GM18861 (cell line): ENCODE measurements around the gene RREB1.

Source experiments
- ATAC-seq: cut with Tn5 transposase; IDR thresholded peaks from one replicate; pipeline ENCODE4 v1.9.1; 2021; ENCODE audit not compliant: unreplicated experiment

Gene RREB1

GRCh38 chr6:7121700-7122241, 14.0 kb downstream of the RREB1 start:
- ATAC-seq, result no peak

DNA sequence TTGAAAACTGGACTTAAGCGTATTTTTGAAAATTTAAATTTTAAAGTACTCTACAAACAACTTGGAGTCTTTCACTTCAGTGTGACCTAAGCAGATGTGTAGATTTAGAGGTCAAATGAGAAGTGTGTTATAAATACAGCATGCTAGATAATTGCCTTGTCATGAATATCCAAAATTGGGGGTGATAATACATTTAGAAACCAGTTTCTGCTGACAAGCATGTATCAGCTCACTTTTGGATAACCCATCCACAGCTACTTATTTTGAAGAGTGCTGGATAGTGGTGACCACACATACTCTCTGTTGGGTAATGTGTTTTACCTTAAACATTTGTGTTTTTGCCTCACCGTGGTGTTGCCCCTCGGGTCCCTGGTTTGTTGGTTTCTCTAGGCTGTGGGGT, 14.9 kb downstream of the RREB1 start:
- no peak for ATAC-seq

DNA sequence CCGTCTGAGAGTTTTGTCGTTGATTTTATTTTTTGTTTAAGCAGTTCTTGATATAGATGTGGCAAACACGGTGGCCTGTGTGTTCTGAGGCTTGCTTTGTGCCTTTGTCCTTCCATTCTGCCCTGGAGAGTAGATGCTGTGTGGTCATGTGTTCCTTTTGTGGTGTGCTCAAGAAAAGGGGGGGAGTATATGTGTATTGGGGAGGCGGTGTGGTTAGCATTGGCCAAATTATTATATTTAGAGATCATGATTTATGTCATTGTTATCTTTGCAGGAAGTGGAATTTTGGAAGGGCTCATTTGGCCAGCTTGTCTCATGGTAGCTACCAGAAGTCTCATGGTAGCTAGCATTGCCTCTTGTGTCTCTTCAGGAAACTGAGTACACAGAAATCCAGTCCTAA, 16.4 kb downstream of the RREB1 start:
- ATAC-seq, result no peak

DNA sequence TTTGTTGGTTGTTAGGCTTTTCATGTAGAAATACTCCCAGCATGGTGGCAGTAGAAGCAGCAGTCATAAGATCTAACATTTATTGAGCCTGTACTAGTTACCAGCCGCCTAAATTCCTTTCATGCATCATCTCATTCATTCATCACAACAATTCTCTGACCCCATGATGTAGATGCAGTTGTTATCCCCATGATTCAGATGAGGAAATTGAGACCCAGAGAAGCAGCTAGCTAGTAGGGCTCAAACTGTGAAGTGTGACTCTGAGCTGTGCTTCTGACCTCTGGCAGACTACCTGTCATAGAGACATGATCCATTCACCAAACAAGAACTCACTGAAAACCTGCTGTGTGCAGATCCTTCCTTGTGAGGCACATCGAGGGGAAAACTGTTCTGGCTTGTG, 16.9 kb downstream of the RREB1 start:
- no peak for ATAC-seq

- ATAC-seq, result no peak
Observed at GRCh38 chr6:7125290-7125689, 17.5 kb downstream of the RREB1 start.

DNA sequence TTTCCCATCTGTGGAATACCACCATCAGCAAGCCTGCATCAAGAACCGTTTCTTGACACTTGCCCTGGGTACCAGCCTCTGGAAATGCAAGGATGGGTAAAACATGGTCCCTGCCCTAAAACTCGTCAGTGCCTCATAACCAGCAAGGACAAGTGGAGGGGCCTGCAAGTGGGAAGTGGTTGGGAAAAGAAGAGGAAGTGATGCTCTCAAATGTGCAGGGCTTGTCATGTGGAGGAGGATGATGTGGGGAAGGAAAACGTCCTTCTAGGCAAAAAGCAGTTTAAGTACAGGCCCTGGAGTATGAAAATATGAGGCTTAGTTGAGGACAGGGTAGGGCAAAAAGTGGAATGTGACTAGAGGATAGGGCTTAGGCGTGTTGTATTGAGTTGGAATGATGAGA, 19.0 kb downstream of the RREB1 start:
- ATAC-seq, result no peak

DNA sequence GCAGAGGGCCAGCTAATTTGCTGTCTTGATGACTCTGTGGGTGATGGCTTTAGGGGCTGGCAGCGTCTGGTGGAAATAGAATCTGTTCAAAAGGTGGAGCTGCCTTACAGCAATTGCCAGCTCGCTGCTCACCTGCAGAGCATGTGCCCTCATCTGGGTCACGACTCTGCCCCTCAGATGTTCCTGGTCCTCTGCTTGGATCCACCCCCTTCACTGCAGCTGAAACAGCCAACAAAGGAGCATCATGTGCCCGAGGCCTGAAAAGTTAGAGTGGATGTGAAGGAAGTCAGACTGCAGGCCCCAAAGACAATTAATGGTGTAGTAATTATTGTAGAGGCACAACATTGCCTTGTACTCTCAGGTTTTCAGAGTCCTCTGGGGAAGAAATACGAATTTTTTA, 19.9 kb downstream of the RREB1 start:
- no peak for ATAC-seq

DNA sequence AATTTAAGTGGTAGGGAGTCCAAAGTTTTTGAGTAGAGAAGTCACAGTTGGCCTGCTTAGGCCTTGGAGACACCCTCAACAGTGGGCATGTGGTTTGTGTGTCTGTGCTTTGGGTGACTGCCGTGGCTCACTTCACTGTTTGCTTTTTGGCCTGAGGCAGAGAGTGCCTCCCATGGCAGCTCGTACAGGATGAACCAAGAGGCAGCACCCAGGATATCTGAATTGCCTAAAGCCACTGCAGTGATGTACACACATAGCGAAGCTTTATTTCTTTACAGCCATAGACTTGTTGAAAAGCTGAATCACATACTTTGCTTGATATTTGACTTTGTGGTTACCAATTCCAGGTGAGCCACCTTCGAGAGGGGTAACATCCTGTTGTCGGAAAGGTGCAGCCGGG, 21.6 kb downstream of the RREB1 start:
- no peak for ATAC-seq

GRCh38 chr6:7129784-7130569, 22.2 kb downstream of the RREB1 start:
- no peak for ATAC-seq

DNA sequence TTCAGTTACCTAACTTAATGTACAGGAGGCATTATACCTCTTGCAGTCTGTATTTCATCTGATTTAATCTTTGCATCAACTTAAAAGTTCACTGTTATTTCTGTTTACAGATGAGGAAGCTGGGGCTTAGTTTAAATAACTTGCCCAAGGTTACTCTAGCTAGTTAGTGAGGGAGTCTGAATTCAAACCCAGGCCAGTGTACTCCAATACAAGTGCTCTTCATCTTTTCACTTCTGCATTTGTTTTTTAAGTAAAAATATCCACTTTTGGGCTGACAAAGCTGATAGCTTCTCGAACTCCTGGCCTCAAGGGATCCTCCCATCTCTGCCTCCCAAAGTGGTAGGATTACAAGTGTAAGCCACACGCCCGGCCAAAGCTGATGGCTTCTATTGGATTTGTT, 23.6 kb downstream of the RREB1 start:
- no peak for ATAC-seq

DNA sequence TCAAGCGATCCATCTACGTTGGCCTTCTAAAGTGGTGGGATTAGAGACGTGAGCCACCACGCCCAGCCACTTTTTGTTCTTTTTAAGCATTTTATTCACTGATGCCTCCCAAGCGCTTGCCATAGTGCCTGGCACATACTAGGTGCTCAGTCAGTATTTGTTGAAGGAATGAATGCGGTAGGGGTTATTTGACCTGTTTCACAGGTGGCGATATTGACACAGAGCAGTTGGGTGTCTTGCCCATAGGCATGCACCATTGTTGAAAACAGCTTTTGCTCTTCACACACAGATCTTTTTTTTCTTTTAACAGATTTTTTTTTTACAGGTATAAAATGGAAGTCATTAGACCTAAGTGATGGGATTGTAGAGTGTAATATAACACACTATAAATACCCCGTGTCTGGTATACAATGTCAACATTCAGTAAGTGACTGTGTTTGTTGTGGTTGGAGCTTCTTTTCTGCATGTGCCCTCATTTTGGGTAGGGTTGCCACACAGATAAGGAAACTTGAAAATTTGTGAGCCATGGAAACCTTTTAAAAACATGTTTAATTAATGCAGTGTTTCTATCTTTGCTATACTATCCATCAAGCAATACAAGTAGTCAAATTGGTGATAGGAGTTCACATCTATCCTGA, 24.8 kb downstream of the RREB1 start:
- ATAC-seq, result no peak

- ATAC-seq, result no peak
Observed at GRCh38 chr6:7134999-7135745, 27.4 kb downstream of the RREB1 start.

- no peak for ATAC-seq
Observed at GRCh38 chr6:7135755-7136154, 28.0 kb downstream of the RREB1 start.

GRCh38 chr6:7136859-7137334, 29.1 kb downstream of the RREB1 start:
- peak; percentile 34 for ATAC-seq

- no peak for ATAC-seq
Observed at GRCh38 chr6:7137335-7138045, 29.7 kb downstream of the RREB1 start.

DNA sequence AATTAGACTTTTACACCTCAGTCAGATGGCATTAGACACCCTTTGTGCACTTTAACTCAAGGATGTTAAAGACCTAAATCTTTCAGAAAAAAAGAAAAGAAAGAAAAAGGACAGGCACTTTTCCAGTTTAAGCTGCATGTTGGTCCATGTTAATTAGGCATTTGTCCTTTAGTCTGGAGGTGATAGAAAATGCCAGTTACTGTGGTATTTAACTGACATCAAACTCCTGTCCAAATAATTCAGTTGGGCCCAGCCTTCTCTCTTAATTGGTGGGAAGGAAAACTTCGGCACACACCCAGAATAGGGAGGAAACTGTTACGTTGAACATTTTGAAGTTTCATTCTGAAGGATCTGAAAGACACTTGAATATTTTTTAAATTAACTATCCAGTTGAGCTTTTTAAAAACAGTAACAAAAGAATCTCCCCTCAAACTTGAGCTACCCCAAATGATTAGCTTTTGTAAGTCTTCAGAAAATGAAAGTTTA, 30.3 kb downstream of the RREB1 start:
- ATAC-seq, result no peak

- ATAC-seq, result no peak
Observed at GRCh38 chr6:7138921-7139358, 31.2 kb downstream of the RREB1 start.

DNA sequence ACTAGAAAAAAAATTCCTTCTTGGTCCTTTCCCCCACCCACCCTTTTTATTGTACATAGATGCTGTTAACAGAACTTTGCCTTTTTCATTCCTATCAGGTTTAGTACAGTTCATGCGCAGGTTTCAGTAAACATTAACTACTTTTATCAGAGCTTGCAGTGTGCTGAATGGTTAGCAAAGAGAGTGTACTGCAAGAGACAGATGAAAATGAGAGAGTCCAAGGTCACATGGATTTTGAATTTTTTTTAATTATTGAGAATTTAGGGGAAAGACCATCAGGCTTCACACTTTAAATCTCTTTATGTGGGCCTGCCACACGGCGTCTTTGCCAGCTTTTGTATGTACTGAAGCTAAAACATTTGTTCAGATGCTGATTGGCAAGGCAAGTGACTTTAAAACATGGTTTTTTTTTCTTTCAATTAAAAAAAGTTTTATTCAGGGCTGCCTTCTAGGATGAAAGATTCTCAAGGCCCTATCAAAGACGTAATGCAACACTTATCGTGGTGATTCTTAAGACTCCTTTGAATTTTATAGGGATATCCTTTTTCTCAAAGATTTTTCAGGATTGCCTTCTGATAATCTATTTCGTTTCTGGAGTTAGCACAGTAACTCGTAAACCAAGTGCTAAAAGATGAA, 32.2 kb downstream of the RREB1 start:
- ATAC-seq, result no peak

- peak; percentile 33 for ATAC-seq
Observed at GRCh38 chr6:7140631-7141378, 33.0 kb downstream of the RREB1 start.
